CD4-positive, alpha-beta memory T cell (primary cell): ENCODE measurements around the gene EFTUD2. TPM values are rescaled to one million over a fixed set of nuclear protein-coding genes. Genes with fewer than 3 reads are reported as not detected.

Experiments used
- CTCF ChIA-PET: fragments of 350-600 bp; sonication (Branson Sonifier 250); formaldehyde crosslinking; loops from one replicate; lab custom pipeline; 2021; ENCODE audit warnings: inconsistent platforms; ENCODE audit not compliant: partially characterized antibody; lab: Charles Lee
- POLR2A ChIA-PET: fragments of 350-600 bp; sonication (Branson Sonifier 250); formaldehyde crosslinking; loops from one replicate; lab custom pipeline; 2021; ENCODE audit not compliant: partially characterized antibody; lab: Charles Lee
- DNase-seq, 5 donors: peaks; one replicate each; pipeline versions ENCODE4 v3.0.0 to v3.0.0-alpha.2; 2020 to 2022; ENCODE audit warnings: mixed read lengths in 1 of 5
- H3K27ac ChIP-seq: one replicate; pipeline ENCODE4 v1.7.0; 2013; ENCODE audit warnings: low read depth, low read length
- H3K27me3 ChIP-seq: 2 replicates; pipeline ENCODE4 v1.7.0; 2013; ENCODE audit warnings: mild to moderate bottlenecking, low read length, moderate library complexity; ENCODE audit not compliant: insufficient read depth
- H3K36me3 ChIP-seq: 2 replicates; pipeline ENCODE4 v1.7.0; 2013; ENCODE audit warnings: mild to moderate bottlenecking, low read length, moderate library complexity; ENCODE audit not compliant: insufficient read depth
- H3K4me1 ChIP-seq: 2 replicates; pipeline ENCODE4 v1.7.0; 2013; ENCODE audit warnings: mild to moderate bottlenecking, low read length, moderate library complexity; ENCODE audit not compliant: insufficient read depth
- H3K4me3 ChIP-seq, 2 donors: one replicate each; pipeline ENCODE4 v1.7.0; 2013; ENCODE audit warnings: low read length in 2 of 2, mild to moderate bottlenecking in 1 of 2
- H3K9me3 ChIP-seq, 2 donors: one replicate each; pipeline ENCODE4 v1.7.0; 2013; ENCODE audit warnings: low read length in 2 of 2, control low read depth in 1 of 2; ENCODE audit not compliant: control insufficient read depth in 1 of 2
- H3K27ac Mint-ChIP-seq, 7 donors: one replicate each; pipeline ENCODE4 v1.8.0; 2020 to 2021; ENCODE audit warnings: mixed read lengths in 7 of 7, mild to moderate bottlenecking in 6 of 7, inconsistent platforms in 3 of 7, moderate library complexity in 3 of 7
- H3K27me3 Mint-ChIP-seq, 2 donors: one replicate each; pipeline ENCODE4 v1.8.0; 2020 to 2021; ENCODE audit warnings: mixed read lengths in 2 of 2
- H3K36me3 Mint-ChIP-seq, 2 donors: one replicate each; pipeline ENCODE4 v1.8.0; 2020 to 2021; ENCODE audit warnings: mixed read lengths in 2 of 2, inconsistent platforms in 1 of 2, mild to moderate bottlenecking in 1 of 2
- H3K4me1 Mint-ChIP-seq, 4 donors: one replicate each; pipeline ENCODE4 v1.8.0; 2020 to 2021; ENCODE audit warnings: mixed read lengths in 4 of 4, mild to moderate bottlenecking in 1 of 4
- H3K4me3 Mint-ChIP-seq, 8 donors: one replicate each; pipeline ENCODE4 v1.8.0; 2020 to 2021; ENCODE audit warnings: mixed read lengths in 8 of 8, mild to moderate bottlenecking in 7 of 8, moderate library complexity in 6 of 8, inconsistent platforms in 3 of 8
- H3K9me3 Mint-ChIP-seq, 8 donors: one replicate each; pipeline ENCODE4 v1.8.0; 2020 to 2021; ENCODE audit warnings: mixed read lengths in 8 of 8, mild to moderate bottlenecking in 5 of 8, inconsistent platforms in 3 of 8, moderate library complexity in 1 of 8
- intact Hi-C: fragments of 100-400 bp; cut with micrococcal nuclease; formaldehyde crosslinking; loops from one replicate; pipeline ENCODE4 v1.15.1; 2023
- polyA plus RNA-seq, 2 donors: library from polyadenylated mRNA; unstranded; fragments of 300-500 nt; fragmentation: Illumina TruSeq; gene quantifications; one replicate each; pipeline ENCODE4 v1.2.3, GENCODE V29; 2021
- total RNA-seq, 2 experiments: library from RNA; stranded (reverse); gene quantifications; one replicate each; pipeline ENCODE4 v1.2.3, GENCODE V29; 2021

The EFTUD2 gene
- total and polyA plus RNA-seq, 4 experiments from 2014 or later = 82.2 to 101 (median 90.6) TPM

DNA sequence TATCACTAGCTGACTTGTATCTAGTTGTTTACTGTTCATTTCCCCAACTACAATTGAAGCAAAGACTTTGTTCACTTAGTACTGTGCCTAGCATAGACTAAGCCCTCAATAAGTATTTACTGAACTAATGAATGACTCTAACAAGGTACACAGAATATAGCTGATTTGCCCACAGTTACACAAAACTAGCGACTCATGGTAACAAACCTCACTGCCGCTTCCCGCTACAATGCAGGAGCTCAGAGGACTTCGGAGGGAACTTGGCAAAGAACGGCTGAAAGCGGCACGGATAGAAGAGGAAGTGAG is 524 bp downstream of the EFTUD2 start:
- no peak for DNase-seq
- H3K4me3 Mint-ChIP-seq = peak overlapping the region; percentile 91 to 99 (median 94)

DNA sequence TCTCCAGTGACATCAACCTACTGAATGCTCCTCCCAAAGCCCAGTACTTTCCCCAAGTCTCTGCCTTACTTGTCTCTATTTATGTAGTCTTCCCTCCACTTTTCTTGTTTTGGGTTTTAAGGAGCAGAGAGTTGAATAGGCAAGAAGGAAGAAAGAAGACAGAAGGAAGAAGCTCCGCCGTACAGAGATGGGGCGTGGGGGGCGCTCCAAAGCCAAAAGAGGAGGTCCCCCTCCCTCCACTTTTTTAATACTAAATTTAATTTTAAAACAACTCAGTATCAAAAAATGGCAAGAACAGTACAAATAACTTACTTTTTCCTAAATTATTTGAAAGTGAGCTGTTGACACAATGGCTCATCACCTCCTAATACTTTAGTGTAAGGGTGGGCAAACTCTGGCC is 4.6 kb downstream of the EFTUD2 start:
- Mint-ChIP-seq H3K4me3 (no peak overlapping the region), H3K27ac (peak overlapping the region in 2 of 7 donors; percentile 5 to 14), H3K4me1 (peaks cover 27 to 48% (median 31%) of the 10 kb centered on the region in 4 donors), H3K27me3 (no peaks in the 10 kb centered on the region), H3K9me3 (peaks cover 0 to 3% (median 0%) of the 10 kb centered on the region in 8 donors), H3K36me3 (peaks cover 11 to 43% of the 10 kb centered on the region in 2 donors)
- H3K9me3 ChIP-seq = no peaks in the 10 kb centered on the region
- intact Hi-C loops = no loop called here
- ChIA-PET CTCF (interaction anchor here (0.7 to 1.2 kb wide), 4 partner anchors 81 to 493 kb away, joined by 3 to 5 read pairs (median 3); no protein-coding TSS in a partner anchor), POLR2A (interaction anchor here (0.7 kb wide), 1 partner anchor 406 kb away, joined by 3 read pairs; no protein-coding TSS in a partner anchor)
- no peak overlapping the region for H3K27ac ChIP-seq
- no peaks in the 10 kb centered on the region for H3K27me3 ChIP-seq
- DNase-seq = no peak
- no peak overlapping the region for H3K4me3 ChIP-seq
- H3K4me1 ChIP-seq = peaks cover 15% of the 10 kb centered on the region
- peaks cover 13% of the 10 kb centered on the region for H3K36me3 ChIP-seq

More for the DNA sequence above, 524 bp downstream of the EFTUD2 start:
- ChIA-PET CTCF (interaction anchor here (0.9 to 1.7 kb wide), 7 partner anchors 20 to 237 kb away, joined by 3 to 5 read pairs (median 4); partner anchors contain the start of gene ACBD4), POLR2A (interaction anchor here (0.9 to 3.4 kb wide), 13 partner anchors 13 to 510 kb away, joined by 3 to 10 read pairs (median 4); partner anchors contain the start of genes ACBD4, DBF4B, DCAKD and FMNL1)
- H3K4me1 Mint-ChIP-seq = peaks cover 18 to 48% (median 28%) of the 10 kb centered on the region in 4 donors
- H3K27ac Mint-ChIP-seq = peak overlapping the region; percentile 99 to 100 (median 100)
- Histone ChIP-seq H3K9me3 (no peaks in the 10 kb centered on the region), H3K4me3 (peak overlapping the region; percentile 71 to 92), H3K36me3 (peaks cover 8% of the 10 kb centered on the region), H3K27me3 (no peaks in the 10 kb centered on the region), H3K27ac (peak overlapping the region; percentile 85), H3K4me1 (peaks cover 21% of the 10 kb centered on the region)
- H3K36me3 Mint-ChIP-seq = peaks cover 7 to 24% of the 10 kb centered on the region in 2 donors
- peaks cover 0 to 3% (median 0%) of the 10 kb centered on the region in 8 donors for H3K9me3 Mint-ChIP-seq
- no peaks in the 10 kb centered on the region for H3K27me3 Mint-ChIP-seq
- intact Hi-C loops = loop anchor here (1.0 kb wide), 6 partner anchors 49 to 209 kb away; partner anchors contain the start of genes C1QL1, CCDC43, DCAKD and KIF18B

DNA sequence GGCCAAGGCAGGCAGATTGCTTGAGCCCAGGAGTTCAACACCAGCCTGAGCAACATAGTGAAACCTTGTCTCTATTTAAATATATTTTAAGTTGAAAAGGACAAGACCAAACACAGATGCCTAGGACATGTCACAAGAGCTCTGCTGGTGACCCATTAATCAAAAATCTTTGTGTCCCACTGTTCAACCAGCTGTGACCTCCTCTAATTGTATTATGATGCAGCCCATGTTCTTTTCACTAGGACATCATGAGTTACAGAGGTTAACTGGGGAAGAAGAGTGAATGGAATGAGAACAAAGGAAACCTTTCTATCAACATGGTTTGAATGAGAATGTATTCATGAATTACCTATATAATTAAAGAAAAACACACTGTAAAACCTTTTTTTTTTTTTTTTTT is 7.0 kb downstream of the EFTUD2 start:
- peaks cover 22% of the 10 kb centered on the region for H3K4me1 ChIP-seq
- H3K9me3 ChIP-seq = no peaks in the 10 kb centered on the region
- intact Hi-C loops = no loop called here
- CTCF ChIA-PET = interaction anchor here (0.6 to 1.3 kb wide), 3 partner anchors 14 to 243 kb away, joined by 3 to 4 read pairs (median 4); partner anchors contain the start of gene ACBD4
- H3K27me3 Mint-ChIP-seq = no peaks in the 10 kb centered on the region
- peaks cover 16 to 33% (median 21%) of the 10 kb centered on the region in 4 donors for H3K4me1 Mint-ChIP-seq
- H3K27ac ChIP-seq = no peak overlapping the region
- no peaks in the 10 kb centered on the region for H3K9me3 Mint-ChIP-seq
- peaks cover 13% of the 10 kb centered on the region for H3K36me3 ChIP-seq
- H3K4me3 Mint-ChIP-seq = no peak overlapping the region
- H3K36me3 Mint-ChIP-seq = peaks cover 11 to 34% of the 10 kb centered on the region in 2 donors
- DNase-seq = no peak
- H3K27ac Mint-ChIP-seq = no peak overlapping the region
- POLR2A ChIA-PET = no interaction called here
- H3K4me3 ChIP-seq = no peak overlapping the region
- H3K27me3 ChIP-seq = no peaks in the 10 kb centered on the region

DNA sequence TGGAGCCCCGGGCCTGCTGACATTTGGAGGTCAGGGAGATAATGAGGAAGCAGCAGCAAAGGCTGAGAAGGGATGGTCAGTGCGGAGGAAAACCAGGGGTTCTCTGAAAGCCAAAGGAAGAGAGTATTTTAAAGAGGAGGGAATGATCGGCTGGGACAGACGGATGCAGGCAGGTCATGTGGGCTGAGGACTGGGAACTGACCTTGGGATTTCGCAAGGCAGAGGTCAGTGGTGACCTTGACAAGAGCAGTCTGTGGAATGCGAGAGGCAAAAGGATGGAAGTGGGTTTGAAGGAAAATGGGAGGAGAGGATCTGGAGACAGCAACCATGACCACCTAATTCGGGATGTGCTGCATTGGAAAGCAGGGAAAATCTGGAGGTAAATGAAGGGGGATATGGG is 10.2 kb downstream of the EFTUD2 start:
- peaks cover 20 to 45% of the 10 kb centered on the region in 2 donors for H3K36me3 Mint-ChIP-seq
- POLR2A ChIA-PET = no interaction called here

DNA sequence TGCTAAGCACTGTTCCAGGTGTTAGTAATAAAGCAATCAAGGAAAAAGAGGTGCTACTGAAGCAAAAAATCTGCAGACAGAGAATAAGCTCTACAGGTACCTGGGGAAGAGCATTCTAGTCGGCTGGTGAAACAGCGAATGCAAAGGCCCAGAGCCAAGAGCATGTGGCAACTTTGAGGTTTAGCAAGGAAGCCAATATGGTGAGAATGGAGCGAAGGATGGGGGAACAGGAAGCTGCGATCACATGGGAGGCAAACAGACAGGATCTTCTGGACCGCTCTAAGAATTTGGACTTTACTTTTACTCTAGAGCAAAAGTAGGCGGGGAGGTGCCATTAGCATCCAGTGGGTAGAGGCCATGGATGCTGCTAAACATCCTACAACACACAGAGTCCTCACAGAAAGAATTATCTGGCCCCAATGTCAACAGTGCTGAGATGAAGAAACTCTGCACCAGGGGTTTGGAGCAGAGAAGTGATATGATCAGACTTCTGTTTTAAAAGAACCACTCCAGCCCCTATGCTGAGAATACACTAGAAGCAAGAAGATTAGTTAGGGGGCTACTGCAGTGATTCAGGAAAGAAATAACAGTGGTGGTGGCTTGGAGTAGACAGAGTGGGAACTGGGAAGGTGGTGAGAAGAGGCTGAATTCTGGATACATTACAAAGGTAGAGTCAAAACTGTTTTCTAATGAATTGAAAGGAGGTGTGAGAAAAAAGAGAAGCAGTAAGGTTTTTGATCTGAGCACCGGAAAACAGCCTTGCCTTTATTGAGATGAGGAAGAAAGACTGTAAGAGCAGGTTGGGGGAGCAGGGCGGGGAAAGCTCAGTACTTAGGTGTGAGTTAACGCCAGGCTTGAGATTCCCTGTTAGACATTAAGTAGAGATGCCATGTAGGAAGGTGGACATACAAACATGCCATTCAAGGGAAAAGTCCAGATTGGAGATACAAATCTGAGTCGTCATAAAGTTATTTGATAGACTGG is 11.0 kb downstream of the EFTUD2 start:
- H3K27ac Mint-ChIP-seq = no peak overlapping the region
- H3K36me3 ChIP-seq = peaks cover 40% of the 10 kb centered on the region
- intact Hi-C loops = no loop called here
- H3K4me3 Mint-ChIP-seq = no peak overlapping the region
- H3K27me3 ChIP-seq = no peaks in the 10 kb centered on the region
- peaks cover 8 to 15% (median 11%) of the 10 kb centered on the region in 4 donors for H3K4me1 Mint-ChIP-seq
- no peaks in the 10 kb centered on the region for H3K27me3 Mint-ChIP-seq
- peak in 1 of 5 donors; percentile 9 for DNase-seq
- peaks cover 28% of the 10 kb centered on the region for H3K4me1 ChIP-seq
- CTCF ChIA-PET = no interaction called here
- no peaks in the 10 kb centered on the region for H3K9me3 Mint-ChIP-seq
- no peaks in the 10 kb centered on the region for H3K9me3 ChIP-seq
- H3K27ac ChIP-seq = peak overlapping the region; percentile 16
- POLR2A ChIA-PET = no interaction called here
- peaks cover 23 to 48% of the 10 kb centered on the region in 2 donors for H3K36me3 Mint-ChIP-seq
- no peak overlapping the region for H3K4me3 ChIP-seq

More for the DNA sequence above, 10.2 kb downstream of the EFTUD2 start:
- CTCF ChIA-PET = interaction anchor here (0.7 to 1.8 kb wide), 2 partner anchors 8 to 132 kb away, joined by 3 to 5 read pairs; no protein-coding TSS in a partner anchor
- no peak overlapping the region for H3K27ac Mint-ChIP-seq
- Histone ChIP-seq H3K9me3 (no peaks in the 10 kb centered on the region), H3K4me3 (no peak overlapping the region), H3K27me3 (no peaks in the 10 kb centered on the region), H3K27ac (peak overlapping the region; percentile 16), H3K4me1 (peaks cover 28% of the 10 kb centered on the region), H3K36me3 (peaks cover 34% of the 10 kb centered on the region)
- H3K4me1 Mint-ChIP-seq = peaks cover 11 to 15% (median 12%) of the 10 kb centered on the region in 4 donors
- H3K27me3 Mint-ChIP-seq = no peaks in the 10 kb centered on the region
- H3K4me3 Mint-ChIP-seq = no peak overlapping the region
- no peaks in the 10 kb centered on the region for H3K9me3 Mint-ChIP-seq
- intact Hi-C loops = no loop called here
- DNase-seq = no peak

DNA sequence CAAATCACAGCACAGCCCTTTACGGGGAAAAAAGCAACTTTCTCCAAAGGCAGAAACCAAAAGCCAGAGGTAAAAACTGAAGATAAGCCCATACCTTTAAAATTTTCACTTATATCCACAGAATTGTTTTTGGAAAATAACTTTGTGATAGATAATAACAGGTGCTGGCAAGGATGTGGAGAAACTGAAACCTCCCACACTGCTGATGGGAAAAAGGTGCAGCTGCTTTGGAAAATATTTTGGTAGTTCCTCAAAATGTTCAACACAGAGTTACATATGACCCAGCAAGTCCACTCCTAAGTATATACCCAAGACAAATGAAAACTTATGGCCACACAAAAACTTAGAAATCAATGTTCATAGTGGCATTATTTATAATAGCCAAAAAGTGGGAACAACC is 12.2 kb downstream of the EFTUD2 start:
- intact Hi-C loops = no loop called here
- Histone ChIP-seq H3K4me1 (peaks cover 28% of the 10 kb centered on the region), H3K9me3 (no peaks in the 10 kb centered on the region), H3K27ac (peak overlapping the region; percentile 1), H3K36me3 (peaks cover 52% of the 10 kb centered on the region), H3K4me3 (no peak overlapping the region), H3K27me3 (no peaks in the 10 kb centered on the region)
- no peaks in the 10 kb centered on the region for H3K27me3 Mint-ChIP-seq
- H3K4me3 Mint-ChIP-seq = peak overlapping the region in 1 of 8 donors; percentile 45
- ChIA-PET POLR2A (no interaction called here), CTCF (no interaction called here)
- DNase-seq = no peak
- no peaks in the 10 kb centered on the region for H3K9me3 Mint-ChIP-seq
- H3K4me1 Mint-ChIP-seq = peaks cover 6 to 15% (median 10%) of the 10 kb centered on the region in 4 donors
- H3K27ac Mint-ChIP-seq = peak overlapping the region in 2 of 7 donors; percentile 8 to 53
- peaks cover 32 to 53% of the 10 kb centered on the region in 2 donors for H3K36me3 Mint-ChIP-seq
